IMR-90 (cell line): ENCODE data around the gene PLCL2. TPM values are rescaled to one million over a fixed set of nuclear protein-coding genes. Genes with fewer than 3 reads are reported as not detected.

Source experiments
- ATAC-seq: fragments of 200-7000 bp; cut with Tn5 transposase; 2 replicates; pipeline ENCODE4 v1.9.1; 2020; ENCODE audit warnings: low read depth, mild to moderate bottlenecking, moderate library complexity
- BruUV-seq: library from RNA; stranded (reverse); fragments of 400-500 nt; replicated peaks from 2 replicates; lab custom pipeline; 2021; lab: Mats Ljungman, UMichigan
- CTCF ChIA-PET: fragments of 300-600 bp; formaldehyde crosslinking; extraction: SDS; loops from one replicate; lab custom pipeline; 2021; ENCODE audit warnings: antibody characterized with exemption; lab: Yijun Ruan, JAX
- POLR2A ChIA-PET: fragments of 300-600 bp; sonication (Branson Sonifier 250); formaldehyde crosslinking; loops from one replicate; lab custom pipeline; 2022; ENCODE audit warnings: antibody characterized with exemption; ENCODE audit not compliant: unreplicated experiment; lab: Charles Lee
- DNase-seq: peaks from one replicate; pipeline ENCODE4 v3.0.0; 2013
- H2AFZ ChIP-seq: replicated peaks from 2 replicates; pipeline ENCODE3; 2013; ENCODE audit warnings: low read length, mild to moderate bottlenecking; ENCODE audit not compliant: poor library complexity
- H2AK5ac ChIP-seq: 2 replicates; pipeline ENCODE4 v1.6.1; 2013; ENCODE audit warnings: low read depth, low read length, inconsistent platforms
- H2AK9ac ChIP-seq: replicated peaks from 2 replicates; pipeline ENCODE3; 2013; ENCODE audit warnings: mild to moderate bottlenecking, low read depth, low read length, moderate library complexity; ENCODE audit not compliant: poor library complexity
- H2BK120ac ChIP-seq: 2 replicates; pipeline ENCODE4 v1.6.1; 2013; ENCODE audit warnings: low read depth, low read length, inconsistent platforms
- H2BK15ac ChIP-seq: 3 replicates; pipeline ENCODE4 v1.6.1; 2013; ENCODE audit warnings: low read depth, low read length, inconsistent platforms
- H2BK20ac ChIP-seq: 2 replicates; pipeline ENCODE4 v1.6.1; 2013; ENCODE audit warnings: low read depth, mild to moderate bottlenecking, inconsistent platforms, low read length, moderate library complexity
- H2BK5ac ChIP-seq: 2 replicates; pipeline ENCODE4 v1.6.1; 2013; ENCODE audit warnings: mild to moderate bottlenecking, low read depth, low read length, inconsistent platforms; ENCODE audit not compliant: poor library complexity, severe bottlenecking
- H3K14ac ChIP-seq: replicated peaks from 2 replicates; pipeline ENCODE4 v1.6.1; 2013; ENCODE audit warnings: low read depth, low read length, inconsistent platforms
- H3K18ac ChIP-seq: 2 replicates; pipeline ENCODE4 v1.6.1; 2013; ENCODE audit warnings: low read depth, low read length, control low read depth
- H3K23ac ChIP-seq: 2 replicates; pipeline ENCODE4 v1.6.1; 2013; ENCODE audit warnings: low read depth, low read length, inconsistent platforms
- H3K27ac ChIP-seq: 2 replicates; pipeline ENCODE4 v1.5.1; 2013; ENCODE audit warnings: mild to moderate bottlenecking, control low read depth, low read length; ENCODE audit not compliant: insufficient read depth
- H3K27me3 ChIP-seq: 2 replicates; pipeline ENCODE4 v1.6.1; 2013; ENCODE audit warnings: low read length; ENCODE audit not compliant: control insufficient read depth, insufficient read depth
- H3K36me3 ChIP-seq: 2 replicates; pipeline ENCODE4 v1.6.1; 2013; ENCODE audit warnings: low read length, mixed read lengths; ENCODE audit not compliant: control insufficient read depth, insufficient read depth
- H3K4ac ChIP-seq: 2 replicates; pipeline ENCODE4 v1.6.1; 2013; ENCODE audit warnings: low read depth, low read length, inconsistent platforms
- H3K4me1 ChIP-seq: 2 replicates; pipeline ENCODE4 v1.6.1; 2013; ENCODE audit warnings: low read length, mixed read lengths; ENCODE audit not compliant: control insufficient read depth, insufficient read depth
- H3K4me2 ChIP-seq: 2 replicates; pipeline ENCODE4 v1.6.1; 2013; ENCODE audit warnings: low read depth, mild to moderate bottlenecking, control low read depth, low read length, moderate library complexity
- H3K4me3 ChIP-seq: 2 replicates; pipeline ENCODE4 v1.5.1; 2013; ENCODE audit warnings: low read depth, mild to moderate bottlenecking, control low read depth, low read length, moderate library complexity; ENCODE audit not compliant: insufficient read depth
- H3K56ac ChIP-seq: 2 replicates; pipeline ENCODE4 v1.6.1; 2013; ENCODE audit warnings: low read length, inconsistent platforms; ENCODE audit not compliant: insufficient read depth; ENCODE audit errors: extremely low read depth
- H3K79me1 ChIP-seq, 2 experiments: 2 replicates each; pipeline ENCODE4 v1.6.1; 2013; ENCODE audit warnings: low read length in 2 of 2, inconsistent platforms in 1 of 2, low read depth in 1 of 2
- H3K9ac ChIP-seq: 2 replicates; pipeline ENCODE4 v1.6.1; 2013; ENCODE audit warnings: low read depth, low read length, control low read depth
- H3K9me1 ChIP-seq: 2 replicates; pipeline ENCODE4 v1.6.1; 2013; ENCODE audit warnings: low read length, inconsistent platforms; ENCODE audit not compliant: insufficient read depth
- H3K9me3 ChIP-seq: 2 replicates; pipeline ENCODE4 v1.6.1; 2013; ENCODE audit warnings: low read length; ENCODE audit not compliant: control insufficient read depth, insufficient read depth
- H4K20me1 ChIP-seq: 2 replicates; pipeline ENCODE4 v1.6.1; 2013; ENCODE audit warnings: low read length, inconsistent platforms; ENCODE audit not compliant: insufficient read depth
- H4K5ac ChIP-seq: 2 replicates; pipeline ENCODE4 v1.6.1; 2013; ENCODE audit warnings: mild to moderate bottlenecking, low read depth, low read length, control low read depth
- H4K8ac ChIP-seq, 2 experiments: 2 replicates each; pipeline ENCODE4 v1.6.1; 2013; ENCODE audit warnings: low read depth in 2 of 2, low read length in 2 of 2, control low read depth in 1 of 2, inconsistent platforms in 1 of 2
- H4K91ac ChIP-seq: 2 replicates; pipeline ENCODE4 v1.6.1; 2013; ENCODE audit warnings: low read depth, low read length, inconsistent platforms; ENCODE audit not compliant: insufficient read depth
- CEBPB ChIP-seq: IDR thresholded peaks from 2 replicates; pipeline ENCODE4 v1.6.1; 2012; ENCODE audit warnings: low read depth, low read length, improper control_type of control experiment
- CTCF ChIP-seq: conservative IDR thresholded peaks from 2 replicates; pipeline ENCODE4 v1.5.1; 2012; ENCODE audit warnings: mild to moderate bottlenecking, low read depth, low read length, improper control_type of control experiment
- RAD21 ChIP-seq: IDR thresholded peaks from 2 replicates; pipeline ENCODE4 v1.6.1; 2012; ENCODE audit warnings: low read length, improper control_type of control experiment
- SMC3 ChIP-seq: fragments of 150-350 bp; IDR thresholded peaks from 2 replicates; pipeline ENCODE4 v1.6.1; 2016; ENCODE audit warnings: low read depth, mild to moderate bottlenecking, antibody characterized with exemption, low read length, moderate library complexity
- WGBS, 2 experiments: methylation state at CpG; one replicate each; pipeline versions ENCODE4 v1.1.5 to v1.1.7; 2013; ENCODE audit warnings: missing lambda C conversion rate in 2 of 2; ENCODE audit not compliant: insufficient read length in 1 of 2; ENCODE audit errors: extremely low coverage in 2 of 2; 5-methylcytosine and 5-hydroxymethylcytosine counted together
- dilution Hi-C: fragments of 300-500 bp; cut with HindIII; formaldehyde crosslinking; loops from one replicate; pipeline ENCODE4 v1.14.3; 2018; ENCODE audit warnings: low sequenced_read_pairs; ENCODE audit not compliant: unreplicated experiment
- in situ Hi-C: fragments of 300-500 bp; cut with MboI; formaldehyde crosslinking; loops from 3 replicates; pipeline ENCODE4 v1.14.3; 2019; ENCODE audit warnings: low sequenced_read_pairs, inconsistent platforms, mixed read lengths
- intact Hi-C: fragments of 100-400 bp; cut with micrococcal nuclease; formaldehyde crosslinking; loops from 2 replicates; pipeline ENCODE4 v1.10.0; 2022
- polyA plus RNA-seq, 3 experiments: library from polyadenylated mRNA; depleted of rRNA; stranded (reverse); fragments of >200 nt; gene quantifications; 2 replicates each; pipeline ENCODE4 v1.2.3, GENCODE V29; 2012; ENCODE audit warnings: low replicate concordance in 1 of 3
- total RNA-seq: library from RNA; depleted of rRNA; stranded (reverse); fragments of >200 nt; gene quantifications from 2 replicates; pipeline ENCODE4 v1.2.3, GENCODE V29; 2012

The PLCL2 gene
- total and polyA plus RNA-seq, 2 of the 4 experiments (the other 2 are of a cell fraction) = 0.92 to 3.8 TPM

- Histone ChIP-seq H4K20me1 (no peaks in the 10 kb centered on the region), H3K4me1 (no peaks in the 10 kb centered on the region), H2AK5ac (no peak overlapping the region), H2BK120ac (no peak overlapping the region), H3K4me2 (no peak overlapping the region), H3K14ac (no peak overlapping the region), H3K27ac (no peak overlapping the region), H3K79me1 (no peaks in the 10 kb centered on the region), H3K36me3 (no peaks in the 10 kb centered on the region), H3K56ac (no peak overlapping the region), H2AFZ (no peak overlapping the region), H3K9ac (no peak overlapping the region), H3K4ac (no peak overlapping the region), H2AK9ac (no peak overlapping the region), H3K9me1 (no peaks in the 10 kb centered on the region), H2BK15ac (no peak overlapping the region), H3K23ac (no peak overlapping the region), H3K9me3 (no peaks in the 10 kb centered on the region), H2BK20ac (no peak overlapping the region), H2BK5ac (no peak overlapping the region), H3K18ac (no peak overlapping the region), H4K5ac (no peak overlapping the region), H4K8ac (no peak overlapping the region), H3K27me3 (no peaks in the 10 kb centered on the region), H3K4me3 (no peak overlapping the region), H4K91ac (no peak overlapping the region)
- no TSS peak for BruUV-seq
- peak; percentile 36 for DNase-seq
- intact Hi-C loops (loop anchor here (2.0 kb wide), 1 partner anchor 432 kb away; no protein-coding TSS in a partner anchor), in situ Hi-C loops (loop anchor here (25.0 kb wide), 1 partner anchor 745 kb away; no protein-coding TSS in a partner anchor), dilution Hi-C loops (no loop called here)
- TF ChIP-seq CTCF (peak; percentile 49), CEBPB (no peak), SMC3 (0 out of 2 replicates have a peak, but pooled peaks have one; percentile 12), RAD21 (peak; percentile 50)
- ATAC-seq = peak; percentile 80
- WGBS, 2 experiments = no CpG with 5 or more reads among the region's 3 CpGs
- POLR2A ChIA-PET = no interaction called here
- CTCF ChIA-PET = interaction anchor here (1.0 kb wide), 2 partner anchors 15 to 204 kb away, joined by 3 read pairs; no protein-coding TSS in a partner anchor
These were observed 147.8 kb downstream of the PLCL2 start for GRCh38 chr3:17032407-17033034.
